NCI-H510A treated with DMSO at 0.1 percent for 48 hours (cell line): ENCODE measurements around the gene GUSB.

Experiments
- DNase-seq: peaks from one replicate; lab custom pipeline; 2025; lab: John Stamatoyannopoulos, UW

The GUSB gene

GRCh38 chr7:65931685-65932084 is 50.3 kb downstream of the GUSB start:
- DNase-seq = no peak

GRCh38 chr7:65927489-65928448 is 54.2 kb downstream of the GUSB start:
- DNase-seq = no peak

GRCh38 chr7:65926588-65926987 is 55.4 kb downstream of the GUSB start:
- DNase-seq = no peak

GRCh38 chr7:65925040-65925439 is 57.0 kb downstream of the GUSB start:
- DNase-seq = no peak

- no peak for DNase-seq
Observed at GRCh38 chr7:65924193-65924592, 57.8 kb downstream of the GUSB start.

- no peak for DNase-seq
Observed at GRCh38 chr7:65923316-65923715, 58.7 kb downstream of the GUSB start.

GRCh38 chr7:65915921-65916657 is 65.9 kb downstream of the GUSB start:
- DNase-seq = no peak

- no peak for DNase-seq
Observed at GRCh38 chr7:65912237-65912636, 69.8 kb downstream of the GUSB start.
